HG03575 (cell line): ENCODE results near the gene API5.

ENCODE experiments used
- ATAC-seq: cut with Tn5 transposase; IDR thresholded peaks from one replicate; pipeline ENCODE4 v1.9.1; 2021; ENCODE audit not compliant: unreplicated experiment, insufficient number of reproducible peaks, low FRiP score; ENCODE audit errors: extremely low read depth

The API5 gene

DNA sequence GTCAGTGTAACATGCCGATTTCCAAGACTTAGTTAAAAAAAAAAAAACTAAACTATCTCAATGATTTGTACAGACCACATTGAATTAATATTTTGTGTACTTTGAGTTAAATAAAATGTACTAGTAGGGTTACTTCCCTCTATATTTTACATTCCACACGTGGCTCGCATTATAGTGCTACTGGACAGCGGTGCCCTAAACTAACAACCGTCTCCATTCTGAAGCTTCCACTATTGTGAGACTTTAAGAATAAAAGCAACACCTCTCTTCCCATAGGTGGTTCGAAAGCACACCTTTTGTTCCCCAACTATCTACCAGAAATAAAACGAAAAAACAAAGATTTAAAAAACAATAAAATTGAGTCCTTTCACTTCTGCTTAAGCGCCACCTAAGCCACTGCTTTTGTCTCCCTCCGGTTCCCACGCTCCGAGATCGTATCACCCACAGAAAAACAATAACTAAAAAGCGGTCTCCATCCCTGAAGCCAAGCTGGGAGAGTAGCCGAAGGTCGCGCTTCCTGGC is 46.5 kb downstream of the API5 start:
- no peak for ATAC-seq

DNA sequence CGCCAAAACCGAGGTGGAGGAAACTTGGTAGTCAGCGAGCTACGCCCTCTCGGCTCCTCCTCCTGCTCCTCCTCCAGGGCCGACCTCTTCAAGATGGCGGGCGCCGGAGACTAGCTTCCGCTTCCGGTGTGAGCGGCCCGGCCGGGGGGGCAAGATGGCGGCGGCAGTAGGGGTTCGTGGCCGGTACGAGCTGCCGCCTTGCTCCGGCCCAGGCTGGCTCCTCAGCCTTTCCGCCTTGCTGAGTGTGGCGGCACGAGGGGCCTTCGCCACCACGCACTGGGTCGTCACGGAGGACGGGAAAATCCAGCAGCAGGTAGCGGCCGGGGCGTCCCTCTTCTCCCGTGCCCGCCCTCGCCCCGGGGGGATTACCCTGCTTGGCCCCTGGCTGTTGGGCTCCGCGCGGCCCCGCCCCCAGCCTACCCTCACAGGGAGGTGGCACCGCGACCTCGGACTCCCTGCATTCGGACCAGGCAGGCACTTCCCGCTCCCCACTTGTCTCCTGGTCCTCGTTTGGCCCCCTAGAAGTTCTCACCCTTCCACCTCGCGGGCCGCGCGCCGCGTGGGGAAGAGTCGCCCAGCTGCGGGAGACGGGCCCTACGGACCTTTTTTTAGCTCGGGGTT is 47.1 kb downstream of the API5 start, which contains the start of gene TTC17:
TSS of gene TTC17 (plus strand) at position 120 of the 621 bp plus-strand sequence. CDS start at position 155, 35 bp downstream.
- peak; percentile 67 for ATAC-seq

DNA sequence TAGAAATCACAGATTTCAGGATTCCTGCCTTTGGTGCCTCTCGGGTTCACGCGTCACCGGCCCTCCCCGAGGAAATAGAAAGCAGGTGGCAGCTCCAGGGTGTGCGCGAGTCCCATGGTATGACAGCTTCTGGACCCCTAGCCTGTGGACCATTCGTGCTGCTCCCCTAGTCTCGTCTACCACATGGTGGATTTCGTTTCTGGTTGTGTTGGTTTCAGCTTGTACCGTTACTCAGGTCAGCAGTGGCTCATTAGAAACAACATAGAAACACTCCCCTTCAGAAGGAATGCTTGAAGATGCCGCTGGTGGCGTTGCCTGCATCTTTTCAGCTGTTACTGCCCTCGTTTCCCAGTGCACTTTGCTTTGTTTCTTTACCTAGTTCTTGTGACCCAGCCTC is 47.6 kb downstream of the API5 start:
- peak; percentile 27 for ATAC-seq

DNA sequence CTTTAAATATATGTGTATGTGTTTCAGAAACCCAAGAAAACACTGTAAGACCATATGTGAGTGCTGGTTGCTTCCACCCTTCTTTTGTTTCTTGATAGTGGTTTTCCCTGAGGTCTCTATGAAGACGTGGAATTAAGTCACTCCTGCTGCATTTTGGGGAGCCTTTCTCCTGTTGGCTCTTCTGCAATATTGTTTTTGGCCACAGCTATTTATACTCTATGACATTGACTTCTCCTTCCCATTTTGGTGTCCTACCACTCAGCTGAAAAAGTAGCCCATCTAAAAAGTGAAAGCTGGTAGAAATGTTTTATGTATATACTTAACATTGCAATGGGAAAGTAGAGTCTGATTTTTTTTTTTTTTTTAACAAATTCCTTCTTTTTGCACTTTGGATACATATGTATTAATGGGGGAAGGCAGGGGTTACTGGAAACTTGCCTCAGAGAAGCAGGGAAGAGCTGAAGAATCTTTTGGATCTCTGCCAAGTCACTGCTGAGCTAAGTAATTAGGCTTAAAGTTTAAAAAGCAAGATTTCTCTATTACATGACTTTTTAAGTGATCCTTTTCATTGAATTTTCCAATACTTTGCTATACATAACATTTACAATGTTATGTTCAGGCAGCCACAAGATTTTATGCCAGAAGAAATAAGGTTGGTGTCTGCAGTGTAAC is 48.7 kb downstream of the API5 start:
- no peak for ATAC-seq

DNA sequence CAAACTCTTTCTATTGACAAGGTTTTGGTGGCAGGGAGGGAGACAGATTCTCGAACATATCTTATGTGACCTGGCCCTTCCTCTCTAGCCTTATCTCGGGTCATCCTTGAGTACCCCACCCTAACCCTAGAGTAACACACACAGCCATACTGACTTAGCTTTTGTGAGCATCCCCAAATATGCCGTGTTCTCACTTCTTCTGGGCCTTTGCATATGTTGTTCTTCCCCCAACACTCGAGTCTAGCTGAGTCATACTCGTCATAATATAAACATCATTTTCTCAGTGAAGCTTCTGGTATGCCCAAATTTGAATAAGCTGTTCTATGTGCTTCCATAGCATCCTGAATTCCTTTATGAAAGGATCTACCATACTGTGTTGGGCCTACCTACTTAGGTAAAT is 54.9 kb downstream of the API5 start:
- ATAC-seq = no peak

DNA sequence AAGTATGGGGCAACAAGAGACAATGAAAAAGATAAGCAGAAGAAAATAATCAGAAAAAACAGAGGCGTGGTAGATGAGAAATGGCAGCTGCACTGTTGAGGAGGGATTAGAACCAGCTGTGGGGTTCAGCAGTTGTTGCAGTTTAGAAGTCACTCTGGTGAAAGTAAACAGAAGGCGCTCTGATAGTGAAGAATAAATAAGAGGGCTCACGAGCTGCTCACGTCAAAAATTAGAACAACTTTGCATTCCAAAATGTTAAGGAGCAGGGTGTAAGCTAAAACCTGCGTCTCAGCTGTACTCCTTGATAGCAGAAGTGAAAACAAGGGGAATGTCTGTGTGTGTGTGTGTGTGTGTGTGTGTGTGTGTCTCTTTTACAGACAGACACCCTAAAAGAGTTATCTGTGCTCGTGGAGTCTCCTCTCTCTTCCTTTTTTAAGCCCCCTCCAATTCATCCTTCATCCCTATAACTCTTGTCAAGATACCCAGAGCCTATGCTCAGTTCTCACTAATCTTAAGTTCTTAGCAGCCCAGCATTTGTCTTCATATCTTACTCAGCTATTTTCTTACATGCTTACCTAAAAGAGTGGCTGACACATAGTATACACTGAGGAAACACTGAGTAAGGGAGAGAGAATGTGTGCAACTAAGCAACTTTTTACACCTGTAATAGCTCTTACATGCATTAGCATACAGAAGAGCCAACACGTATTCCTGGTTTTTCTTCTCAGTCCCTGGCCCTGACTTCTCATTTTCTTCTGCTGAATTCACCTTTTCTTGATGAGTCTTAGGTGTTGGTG is 55.8 kb downstream of the API5 start:
- ATAC-seq = no peak

DNA sequence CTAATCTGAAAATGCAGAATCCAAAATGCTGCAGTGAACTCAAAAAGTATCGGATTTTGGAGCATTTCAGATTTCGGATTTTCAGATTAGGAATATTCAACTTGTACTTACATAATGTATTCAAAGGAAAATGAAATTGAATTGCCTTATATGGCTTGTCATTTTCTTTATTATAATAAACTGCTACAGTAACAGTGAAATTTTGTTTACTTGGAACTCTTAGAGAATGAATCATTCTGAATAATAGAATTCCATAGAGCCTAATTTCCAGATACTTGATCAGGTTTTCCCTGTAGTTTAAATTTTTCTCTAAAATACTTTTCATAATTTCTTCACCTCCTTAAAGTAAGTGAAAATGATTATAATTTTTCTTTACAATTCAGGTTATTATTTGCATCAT is 64.3 kb downstream of the API5 start:
- no peak for ATAC-seq

DNA sequence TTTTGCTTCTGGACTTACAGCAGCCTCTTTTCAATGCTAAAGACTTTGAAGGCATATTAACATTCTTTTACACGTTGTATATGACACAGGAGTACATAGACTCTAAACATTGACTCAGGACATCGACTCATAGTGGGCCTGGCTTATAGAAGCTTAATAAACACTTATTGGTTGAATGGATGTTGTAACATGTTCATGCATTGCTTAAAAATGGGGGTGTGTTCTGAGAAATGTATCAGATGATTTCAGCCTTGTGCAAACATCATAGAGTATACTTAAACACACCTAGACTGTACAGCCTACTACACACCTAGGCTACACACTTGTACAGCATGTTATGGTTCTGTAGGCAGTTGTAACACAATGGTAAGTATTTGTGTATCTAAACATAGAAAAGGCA is 64.8 kb downstream of the API5 start:
- no peak for ATAC-seq

DNA sequence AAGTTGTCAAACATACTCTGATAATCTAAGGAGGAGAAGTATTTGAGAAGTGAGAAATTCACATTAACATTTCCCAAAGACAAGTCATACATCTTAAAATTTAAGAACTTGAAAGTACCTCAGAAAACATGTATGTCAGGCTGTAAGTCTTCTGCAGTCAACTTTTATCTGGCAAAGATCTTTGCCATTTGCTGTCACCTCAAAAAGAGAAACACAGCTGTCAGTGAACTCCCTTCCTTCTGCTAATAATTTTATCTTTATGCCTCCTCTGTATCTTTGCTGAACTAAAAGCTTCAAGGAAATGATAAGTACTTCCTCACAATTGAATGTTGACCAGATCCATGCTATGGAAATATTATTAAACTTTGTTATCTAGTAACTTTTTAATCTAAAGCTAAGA is 65.6 kb downstream of the API5 start:
- ATAC-seq = no peak

DNA sequence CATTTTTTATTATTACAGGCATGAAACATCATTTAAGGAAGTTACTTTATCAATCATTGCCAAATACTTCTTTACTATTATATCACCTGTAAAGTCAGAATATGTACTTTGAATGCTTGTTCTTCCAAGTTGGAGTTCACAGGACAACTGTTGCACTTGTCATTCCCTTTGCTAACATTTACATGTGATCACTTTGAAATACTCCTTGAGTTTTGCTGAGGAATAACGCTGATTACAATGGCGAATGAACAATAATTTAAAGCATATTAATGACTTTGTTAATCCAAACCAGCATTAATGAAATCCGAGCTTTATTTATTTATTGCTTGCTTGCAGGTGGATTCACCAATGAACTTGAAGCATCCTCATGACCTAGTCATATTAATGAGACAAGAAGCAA is 67.1 kb downstream of the API5 start:
- no peak for ATAC-seq

DNA sequence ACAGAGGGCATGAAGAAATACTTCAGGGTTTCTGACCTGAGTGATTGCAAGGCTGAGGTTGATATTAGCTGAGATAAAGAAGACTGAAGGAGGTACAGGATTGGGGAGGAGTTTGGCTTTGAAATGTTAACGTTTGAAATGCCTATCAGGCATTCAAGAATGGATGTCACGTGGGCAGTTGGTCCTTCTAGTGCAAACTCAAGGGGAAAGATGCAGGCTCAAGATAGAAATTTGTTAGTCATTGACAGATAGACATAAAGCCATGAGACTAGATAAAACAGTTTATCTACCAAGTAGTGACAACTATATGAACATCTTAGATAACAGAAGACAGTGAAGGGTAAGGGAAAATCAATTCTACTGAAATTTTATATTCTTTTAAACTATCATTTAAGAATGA is 70.0 kb downstream of the API5 start:
- no peak for ATAC-seq

DNA sequence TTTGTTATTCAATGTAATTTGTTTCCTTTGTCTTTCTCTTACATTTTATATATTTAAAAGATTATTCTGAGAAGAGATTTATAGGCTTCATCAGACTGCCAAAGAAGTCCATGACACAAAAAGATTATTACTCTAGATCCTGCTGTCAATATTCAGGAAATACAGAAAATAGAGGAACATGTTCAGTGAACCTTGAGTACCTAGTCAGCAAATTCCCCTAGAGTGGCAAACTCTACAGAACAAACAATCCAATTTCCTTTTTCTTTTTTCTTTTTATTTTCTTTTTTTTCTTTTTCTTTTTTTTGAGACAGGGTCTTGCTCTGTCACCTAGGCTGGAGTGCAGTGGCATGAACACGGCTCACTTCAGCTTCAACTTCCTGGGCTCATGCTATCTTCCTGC is 70.8 kb downstream of the API5 start:
- no peak for ATAC-seq

DNA sequence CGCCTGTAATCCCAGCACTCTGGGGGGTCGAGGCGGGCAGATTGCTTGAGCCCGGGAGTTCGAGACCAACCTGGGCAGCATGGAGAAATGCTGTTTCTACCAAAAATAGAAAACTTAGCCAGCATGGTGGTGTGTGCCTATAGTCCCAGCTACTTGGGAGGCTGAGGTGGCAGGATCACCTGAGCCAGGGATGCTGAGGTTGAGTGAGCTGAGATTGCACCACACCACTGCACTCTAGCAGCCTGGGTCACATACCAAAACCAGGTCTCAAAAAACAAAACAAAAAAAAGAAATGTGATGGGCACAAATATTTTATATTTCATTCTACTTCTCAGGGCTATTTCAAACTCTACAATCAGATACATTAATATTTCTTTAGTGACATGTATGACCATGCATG is 72.6 kb downstream of the API5 start:
- no peak for ATAC-seq

DNA sequence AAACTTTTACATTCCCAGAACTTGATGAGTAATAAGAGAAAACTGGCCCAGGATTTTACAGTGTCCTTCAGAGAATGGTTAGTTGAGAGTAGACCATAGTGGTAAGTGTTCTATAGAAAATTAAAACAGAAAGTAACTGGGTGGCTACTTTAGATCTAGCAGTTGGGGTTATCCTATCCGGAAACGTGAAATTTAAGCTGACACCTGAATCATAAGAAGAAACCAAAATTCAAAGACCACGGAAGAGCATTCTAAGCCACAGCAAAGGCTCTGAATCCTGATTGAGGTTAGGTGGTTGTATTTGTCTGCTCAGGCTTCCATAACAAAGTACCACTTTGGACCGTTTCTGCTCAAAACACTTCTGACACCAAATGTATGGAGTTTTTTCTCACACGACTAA is 80.9 kb downstream of the API5 start:
- ATAC-seq = no peak

DNA sequence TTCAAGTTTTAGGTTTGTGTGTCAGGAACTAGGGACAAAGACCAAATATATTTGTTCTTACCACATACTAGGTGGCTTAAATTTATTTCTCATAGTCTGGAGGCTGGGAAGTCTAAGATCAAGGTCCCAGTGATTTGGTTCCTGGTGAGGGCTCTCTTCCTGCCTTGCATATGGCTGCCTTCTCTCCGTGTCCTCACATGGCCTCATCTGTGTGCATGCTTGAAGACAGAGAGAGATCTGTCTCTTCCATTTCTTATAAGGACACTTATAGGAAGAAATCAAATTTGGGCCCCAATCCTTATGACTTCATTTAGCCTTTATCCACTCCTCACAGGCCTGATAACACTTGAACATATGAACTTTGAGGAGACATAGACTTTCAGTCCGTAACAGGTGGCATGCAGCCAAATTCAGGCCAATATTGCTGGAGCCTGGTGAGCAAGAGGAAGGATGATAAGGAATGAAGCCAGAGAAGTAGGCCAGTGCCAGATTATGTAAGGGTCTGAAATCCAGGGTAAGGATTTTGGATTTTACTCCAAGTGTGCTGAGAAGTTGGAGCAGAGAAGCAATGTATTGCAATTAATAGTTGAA is 82.1 kb downstream of the API5 start:
- ATAC-seq = no peak
